PC-3 (cell line): ENCODE results near the gene EID3. TPM values are rescaled to one million over a fixed set of nuclear protein-coding genes. Genes with fewer than 3 reads are reported as not detected.

Source experiments
- ATAC-seq: fragments of 200-7000 bp; cut with Tn5 transposase; 2 replicates; pipeline ENCODE4 v1.9.1; 2020; ENCODE audit warnings: mild to moderate bottlenecking, moderate library complexity
- BruUV-seq: library from RNA; stranded (reverse); fragments of 400-500 nt; replicated peaks from 2 replicates; lab custom pipeline; 2021; lab: Mats Ljungman, UMichigan
- CTCF ChIA-PET: fragments of 300-600 bp; sonication (Branson Sonifier 250); formaldehyde crosslinking; loops from one replicate; lab custom pipeline; 2022; ENCODE audit warnings: antibody characterized with exemption; lab: Charles Lee
- POLR2A ChIA-PET: fragments of 300-600 bp; sonication (Branson Sonifier 250); formaldehyde crosslinking; loops from one replicate; lab custom pipeline; 2022; ENCODE audit warnings: antibody characterized with exemption; ENCODE audit not compliant: unreplicated experiment; lab: Charles Lee
- DNase-seq: peaks from one replicate; pipeline ENCODE4 v3.0.0-alpha.2; 2015
- H2AFZ ChIP-seq: fragments of 300-600 bp; sonication (generic); 2 replicates; pipeline ENCODE4 v1.6.0; 2016; ENCODE audit warnings: antibody characterized with exemption, low read length
- H3F3A ChIP-seq: fragments of 300-600 bp; sonication (generic); one replicate; pipeline ENCODE4 v1.6.0; 2017; ENCODE audit warnings: antibody characterized with exemption, low read length, control low read depth, mild to moderate bottlenecking; ENCODE audit not compliant: unreplicated experiment
- H3K27ac ChIP-seq: fragments of 300-600 bp; sonication (generic); 2 replicates; pipeline ENCODE4 v1.5.1; 2016; ENCODE audit warnings: mild to moderate bottlenecking, low read length
- H3K27me3 ChIP-seq: fragments of 300-600 bp; sonication (generic); 2 replicates; pipeline ENCODE4 v1.6.1; 2016; ENCODE audit warnings: low read length, mixed read lengths
- H3K36me3 ChIP-seq: fragments of 300-600 bp; sonication (generic); 2 replicates; pipeline ENCODE4 v1.6.1; 2016; ENCODE audit warnings: low read depth, mixed run types, low read length, mixed read lengths
- H3K4me1 ChIP-seq: fragments of 300-600 bp; sonication (generic); 2 replicates; pipeline ENCODE4 v1.5.1; 2016; ENCODE audit warnings: low read length; ENCODE audit not compliant: insufficient read depth
- H3K4me2 ChIP-seq: fragments of 300-600 bp; sonication (generic); 2 replicates; pipeline ENCODE4 v1.6.0; 2016; ENCODE audit warnings: low read length
- H3K4me3 ChIP-seq: fragments of 300-600 bp; sonication (generic); 2 replicates; pipeline ENCODE4 v1.5.1; 2016; ENCODE audit warnings: mild to moderate bottlenecking, low read length, mixed read lengths
- H3K79me2 ChIP-seq: fragments of 300-600 bp; sonication (generic); 2 replicates; pipeline ENCODE4 v1.6.1; 2017; ENCODE audit warnings: low read length, mixed read lengths
- H3K9ac ChIP-seq: fragments of 300-600 bp; sonication (generic); 2 replicates; pipeline ENCODE4 v1.6.0; 2016; ENCODE audit warnings: mild to moderate bottlenecking, low read length
- H3K9me2 ChIP-seq: fragments of 300-600 bp; sonication (generic); replicated peaks from 2 replicates; pipeline ENCODE4 v1.6.1; 2016; ENCODE audit warnings: mixed run types, low read length, mixed read lengths
- H3K9me3 ChIP-seq: fragments of 300-600 bp; sonication (generic); 2 replicates; pipeline ENCODE4 v1.6.1; 2016; ENCODE audit warnings: low read length, mixed read lengths
- H4K20me1 ChIP-seq: fragments of 300-600 bp; sonication (generic); 2 replicates; pipeline ENCODE4 v1.6.1; 2016; ENCODE audit warnings: low read length, mixed read lengths
- CTCF ChIP-seq: fragments of 300-600 bp; sonication (generic); conservative IDR thresholded peaks from 2 replicates; pipeline ENCODE4 v1.5.1; 2017; ENCODE audit warnings: antibody characterized with exemption, low read depth, mild to moderate bottlenecking, low read length
- EZH2 ChIP-seq: fragments of 300-600 bp; sonication (generic); IDR thresholded peaks from one replicate; pipeline ENCODE4 v1.6.1; 2017; ENCODE audit warnings: antibody characterized with exemption, mild to moderate bottlenecking, low read length; ENCODE audit not compliant: unreplicated experiment
- EZH2phosphoT487 ChIP-seq: fragments of 300-600 bp; sonication (generic); IDR thresholded peaks from 2 replicates; pipeline ENCODE4 v1.6.1; 2018; ENCODE audit warnings: mild to moderate bottlenecking, antibody characterized with exemption, low read length, borderline replicate concordance
- intact Hi-C: fragments of 100-400 bp; cut with micrococcal nuclease; formaldehyde crosslinking; loops from 2 replicates; pipeline ENCODE4 v1.9.0; 2023
- total RNA-seq: library from RNA; depleted of rRNA; stranded (reverse); fragments of >200 nt; gene quantifications from 2 replicates; pipeline ENCODE4 v1.2.3, GENCODE V29; 2014

EID3 gene
- total RNA-seq, 1 experiment from 2014 or later = 9.8 TPM

GRCh38 chr12:104347374-104348075 lies 44.0 kb downstream of the EID3 start:
- Histone ChIP-seq H3K27me3 (no peaks in the 10 kb centered on the region), H3K9me3 (no peaks in the 10 kb centered on the region), H3K9ac (no peak overlapping the region), H3K79me2 (peaks cover 66% of the 10 kb centered on the region), H3K4me2 (no peak overlapping the region), H3K36me3 (peaks cover 89% of the 10 kb centered on the region), H3K4me3 (no peak overlapping the region), H2AFZ (no peak overlapping the region), H3K9me2 (no peaks in the 10 kb centered on the region), H3F3A (peaks cover 27% of the 10 kb centered on the region), H4K20me1 (peaks cover 50% of the 10 kb centered on the region), H3K27ac (no peak overlapping the region), H3K4me1 (peaks cover 19% of the 10 kb centered on the region; the same call in 1 of the 2 replicates)
- peak; percentile 39 for TF ChIP-seq CTCF
- TF ChIP-seq EZH2 = no peak
- ChIA-PET POLR2A (interaction anchor here (0.6 kb wide), 1 partner anchor 127 kb away, joined by 10 read pairs; no protein-coding TSS in a partner anchor), CTCF (interaction anchor here (0.5 kb wide), 1 partner anchor 320 kb away, joined by 3 read pairs; no protein-coding TSS in a partner anchor)
- DNase-seq (peak; percentile 86), ATAC-seq (peak; percentile 63)
- intact Hi-C loops = no loop called here
- BruUV-seq = no TSS peak

GRCh38 chr12:104348283-104348993 lies 44.9 kb downstream of the EID3 start:
- ChIA-PET CTCF (no interaction called here), POLR2A (no interaction called here)
- no peak overlapping the region for H3K4me3 ChIP-seq
- H3K27ac ChIP-seq = no peak overlapping the region
- peaks cover 89% of the 10 kb centered on the region for H3K36me3 ChIP-seq
- H3K27me3 ChIP-seq = no peaks in the 10 kb centered on the region
- no peak for DNase-seq
- H2AFZ ChIP-seq = no peak overlapping the region
- H3F3A ChIP-seq = peaks cover 35% of the 10 kb centered on the region
- no TSS peak for BruUV-seq
- intact Hi-C loops = no loop called here
- no peak overlapping the region for H3K4me2 ChIP-seq
- ATAC-seq = no peak
- peaks cover 15% of the 10 kb centered on the region; the same call in 1 of the 2 replicates for H3K4me1 ChIP-seq
- H3K79me2 ChIP-seq = peaks cover 57% of the 10 kb centered on the region
- H3K9ac ChIP-seq = no peak overlapping the region
- H3K9me2 ChIP-seq = no peaks in the 10 kb centered on the region
- TF ChIP-seq EZH2 (no peak), EZH2phosphoT487 (no peak), CTCF (no peak)
- peaks cover 45% of the 10 kb centered on the region for H4K20me1 ChIP-seq
- no peaks in the 10 kb centered on the region for H3K9me3 ChIP-seq
